ENCODE measurements around the gene JPH3.

GRCh38 chr16:87721622-87722585 is 119.6 kb downstream of the JPH3 start:
- TF ChIP-seq EP300 (IDR thresholded peaks at IDR 0.05) (no peak), POLR2A (IDR thresholded peaks at IDR 0.05) (no peak), CTCF (IDR thresholded peaks at IDR 0.05) (no peak)

Measured in tibial nerve (tissue), 4 donors.